RWPE2 (cell line): ENCODE measurements around the gene GNS.
"Not testable (repeated sequence)": the region's sequence is repeated elsewhere in the genome, so short reads cannot be mapped to it uniquely, and the experiment has no call there.

Experiments used
- ATAC-seq: fragments of 200-7000 bp; cut with Tn5 transposase; 3 replicates; pipeline ENCODE4 v1.9.1; 2021; ENCODE audit warnings: low read depth
- DNase-seq: peaks from one replicate; pipeline ENCODE4 v3.0.0-alpha.2; 2020; ENCODE audit warnings: low spot score
- H3K27ac ChIP-seq: fragments of 450-650 bp; 2 replicates; pipeline ENCODE4 v1.5.1; 2017; ENCODE audit warnings: mild to moderate bottlenecking; ENCODE audit not compliant: poor library complexity, severe bottlenecking
- H3K27me3 ChIP-seq: fragments of 250-450 bp; sonication (Bioruptor Pico); 2 replicates; pipeline ENCODE4 v1.5.1; 2021; ENCODE audit warnings: mild to moderate bottlenecking, moderate library complexity; ENCODE audit not compliant: insufficient read depth, poor library complexity, severe bottlenecking
- H3K36me3 ChIP-seq: fragments of 250-450 bp; sonication (Bioruptor Pico); 2 replicates; pipeline ENCODE4 v1.5.1; 2020; ENCODE audit warnings: low read depth, mild to moderate bottlenecking, moderate library complexity
- H3K4me1 ChIP-seq: fragments of 250-450 bp; sonication (Bioruptor Pico); 2 replicates; pipeline ENCODE4 v1.5.1; 2021; ENCODE audit warnings: mild to moderate bottlenecking, moderate library complexity; ENCODE audit not compliant: insufficient read depth, poor library complexity, severe bottlenecking
- H3K4me3 ChIP-seq: fragments of 250-450 bp; sonication (Bioruptor Pico); 2 replicates; pipeline ENCODE4 v1.5.1; 2021; ENCODE audit warnings: mild to moderate bottlenecking, moderate library complexity; ENCODE audit not compliant: severe bottlenecking
- H3K9me3 ChIP-seq: fragments of 250-450 bp; sonication (Bioruptor Pico); 2 replicates; pipeline ENCODE4 v1.5.1; 2021; ENCODE audit warnings: mild to moderate bottlenecking, moderate library complexity; ENCODE audit not compliant: severe bottlenecking
- CTCF ChIP-seq: fragments of 450-650 bp; IDR thresholded peaks from one replicate; pipeline ENCODE4 v1.5.1; 2017; ENCODE audit warnings: mild to moderate bottlenecking, moderate library complexity; ENCODE audit not compliant: poor library complexity, severe bottlenecking

Gene GNS

DNA sequence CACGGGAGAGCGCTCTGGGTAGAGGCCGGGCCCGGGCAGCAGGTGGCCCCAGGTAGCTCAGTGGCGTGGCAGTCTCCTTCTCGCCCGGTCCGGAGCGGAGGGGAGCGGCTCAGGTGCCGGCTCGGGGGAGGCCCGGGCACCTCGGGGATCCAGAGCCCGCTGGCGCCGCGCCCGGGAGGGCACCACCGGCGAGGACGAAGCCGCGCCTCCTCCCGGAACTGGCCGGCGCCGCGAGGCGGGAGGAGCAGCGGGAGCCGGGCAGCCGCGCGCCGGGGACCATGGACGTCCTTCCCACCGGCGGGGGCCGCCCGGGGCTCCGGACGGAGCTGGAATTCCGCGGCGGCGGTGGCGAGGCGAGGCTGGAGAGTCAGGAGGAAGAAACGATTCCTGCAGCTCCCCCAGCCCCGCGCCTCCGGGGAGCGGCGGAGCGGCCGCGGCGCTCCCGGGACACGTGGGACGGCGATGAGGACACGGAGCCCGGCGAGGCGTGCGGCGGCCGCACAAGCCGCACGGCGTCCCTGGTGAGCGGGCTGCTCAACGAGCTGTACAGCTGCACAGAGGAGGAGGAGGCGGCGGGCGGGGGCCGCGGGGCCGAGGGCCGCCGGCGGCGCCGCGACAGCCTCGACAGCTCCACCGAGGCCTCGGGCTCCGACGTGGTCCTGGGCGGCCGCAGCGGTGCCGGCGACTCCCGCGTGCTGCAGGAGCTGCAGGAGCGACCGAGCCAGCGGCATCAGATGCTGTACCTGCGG, 21.5 kb upstream of the GNS start:
- TF ChIP-seq CTCF: peak; percentile 22
- H3K9me3 ChIP-seq: peaks cover 5% of the 10 kb centered on the region
- H3K27me3 ChIP-seq: no peaks in the 10 kb centered on the region
- no peak overlapping the region for H3K27ac ChIP-seq
- DNase-seq (peak; percentile 58), ATAC-seq (peak; percentile 89)
- peak overlapping the region; percentile 44 for H3K4me3 ChIP-seq
- no peaks in the 10 kb centered on the region for H3K4me1 ChIP-seq
- no peaks in the 10 kb centered on the region for H3K36me3 ChIP-seq

DNA sequence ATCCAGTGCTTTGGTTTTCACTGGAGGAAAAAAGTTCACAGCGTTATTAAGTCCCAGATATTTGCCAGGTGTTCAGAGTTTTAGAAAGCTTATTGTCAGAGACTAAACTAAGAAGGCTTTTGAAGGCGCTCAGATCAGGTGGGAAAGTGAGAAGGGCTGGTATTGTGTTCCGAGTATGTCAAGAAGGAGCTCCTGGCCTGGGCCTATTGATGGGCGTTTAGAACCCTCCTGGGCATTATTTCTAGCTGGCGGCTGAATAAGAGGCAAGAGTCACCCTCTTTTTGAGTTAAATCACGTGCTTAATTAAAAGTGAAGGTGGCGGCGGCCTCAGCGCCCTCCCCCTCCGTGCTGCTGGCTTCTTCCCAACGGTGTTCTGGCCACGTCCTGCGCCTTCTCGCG, 20.9 kb upstream of the GNS start:
- Histone ChIP-seq H3K4me1 (no peaks in the 10 kb centered on the region), H3K36me3 (no peaks in the 10 kb centered on the region), H3K4me3 (peak overlapping the region; percentile 44), H3K9me3 (peaks cover 10% of the 10 kb centered on the region), H3K27me3 (no peaks in the 10 kb centered on the region), H3K27ac (no peak overlapping the region)
- no peak for DNase-seq
- TF ChIP-seq CTCF: no peak
- peak; percentile 8; the same call in 2 of the 3 replicates for ATAC-seq

DNA sequence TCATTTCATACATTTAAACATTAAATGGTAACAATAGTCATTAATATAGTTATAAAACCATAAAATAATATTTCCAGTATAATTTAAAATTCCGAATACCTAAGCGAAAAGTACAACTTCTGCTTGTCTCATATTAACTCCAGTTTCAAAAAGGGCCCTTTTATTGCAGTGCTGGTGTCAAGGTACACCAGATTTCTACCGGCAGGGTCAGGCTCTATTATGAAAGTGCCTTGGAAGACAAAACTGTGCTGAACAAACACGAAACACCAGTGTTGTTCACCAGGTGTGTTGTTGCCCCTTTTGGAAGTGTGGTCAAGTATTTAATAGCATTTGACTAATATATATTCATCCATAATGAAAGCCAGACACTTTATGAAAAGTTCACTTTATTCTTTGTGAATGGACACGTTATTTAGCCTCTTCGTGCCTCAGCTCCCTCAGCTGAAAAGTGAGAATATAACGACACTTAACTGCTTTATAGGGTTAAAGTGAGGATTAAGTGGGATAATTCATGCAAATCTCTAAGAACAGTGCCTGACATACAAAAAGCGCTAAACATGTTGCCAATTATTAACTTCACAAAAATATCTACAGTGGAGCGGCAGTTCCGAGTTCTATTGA, 20.3 kb upstream of the GNS start:
- DNase-seq: no peak
- H3K9me3 ChIP-seq: peaks cover 10% of the 10 kb centered on the region
- H3K27ac ChIP-seq: no peak overlapping the region
- H3K27me3 ChIP-seq: no peaks in the 10 kb centered on the region
- TF ChIP-seq CTCF: no peak
- H3K4me1 ChIP-seq: no peaks in the 10 kb centered on the region
- ATAC-seq: no peak
- no peak overlapping the region for H3K4me3 ChIP-seq
- no peaks in the 10 kb centered on the region for H3K36me3 ChIP-seq

DNA sequence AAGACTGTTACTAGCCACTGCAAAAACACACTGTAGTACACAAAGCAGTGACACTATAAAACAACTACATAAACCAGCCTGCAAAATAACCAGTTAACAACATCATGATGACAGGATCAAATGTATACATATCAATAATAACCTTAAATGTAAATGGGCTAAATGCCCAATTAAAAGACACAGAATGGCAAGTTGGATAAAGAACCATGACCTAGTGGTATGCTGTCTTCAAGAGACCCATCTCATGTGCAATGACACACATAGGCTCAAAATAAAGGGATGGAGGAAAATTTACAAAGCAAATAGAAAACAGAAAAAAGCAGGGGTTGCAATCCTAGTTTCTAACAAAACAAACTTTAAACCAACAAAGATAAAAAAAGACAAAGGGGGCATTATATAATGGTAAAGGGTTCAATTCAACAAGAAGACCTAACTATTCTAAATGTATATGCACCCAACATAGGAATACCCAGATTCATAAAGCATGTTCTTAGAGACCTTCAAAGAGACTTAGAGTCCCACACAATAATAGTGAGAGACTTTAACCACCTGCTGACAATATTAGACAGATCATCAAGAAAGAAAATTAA, 16.0 kb upstream of the GNS start:
- not testable (repeated sequence) for ATAC-seq, H3K27me3 ChIP-seq, H3K4me1 ChIP-seq, DNase-seq, H3K27ac ChIP-seq, H3K9me3 ChIP-seq, H3K4me3 ChIP-seq, H3K36me3 ChIP-seq

GRCh38 chr12:64773386-64773785, 14.2 kb upstream of the GNS start:
- no peak for TF ChIP-seq CTCF
- no peaks in the 10 kb centered on the region for H3K27me3 ChIP-seq
- H3K4me3 ChIP-seq: no peak overlapping the region
- DNase-seq: no peak
- H3K27ac ChIP-seq: no peak overlapping the region
- H3K9me3 ChIP-seq: peaks cover 10% of the 10 kb centered on the region
- H3K4me1 ChIP-seq: no peaks in the 10 kb centered on the region
- no peak for ATAC-seq
- no peaks in the 10 kb centered on the region for H3K36me3 ChIP-seq
